HG03342 (cell line): ENCODE measurements around the gene GPR42.

Source experiments
- ATAC-seq: cut with Tn5 transposase; IDR thresholded peaks from one replicate; pipeline ENCODE4 v1.9.1; 2021; ENCODE audit warnings: mild to moderate bottlenecking, moderate library complexity; ENCODE audit not compliant: unreplicated experiment

Gene GPR42, protein sequence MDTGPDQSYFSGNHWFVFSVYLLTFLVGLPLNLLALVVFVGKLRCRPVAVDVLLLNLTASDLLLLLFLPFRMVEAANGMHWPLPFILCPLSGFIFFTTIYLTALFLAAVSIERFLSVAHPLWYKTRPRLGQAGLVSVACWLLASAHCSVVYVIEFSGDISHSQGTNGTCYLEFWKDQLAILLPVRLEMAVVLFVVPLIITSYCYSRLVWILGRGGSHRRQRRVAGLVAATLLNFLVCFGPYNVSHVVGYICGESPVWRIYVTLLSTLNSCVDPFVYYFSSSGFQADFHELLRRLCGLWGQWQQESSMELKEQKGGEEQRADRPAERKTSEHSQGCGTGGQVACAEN

DNA sequence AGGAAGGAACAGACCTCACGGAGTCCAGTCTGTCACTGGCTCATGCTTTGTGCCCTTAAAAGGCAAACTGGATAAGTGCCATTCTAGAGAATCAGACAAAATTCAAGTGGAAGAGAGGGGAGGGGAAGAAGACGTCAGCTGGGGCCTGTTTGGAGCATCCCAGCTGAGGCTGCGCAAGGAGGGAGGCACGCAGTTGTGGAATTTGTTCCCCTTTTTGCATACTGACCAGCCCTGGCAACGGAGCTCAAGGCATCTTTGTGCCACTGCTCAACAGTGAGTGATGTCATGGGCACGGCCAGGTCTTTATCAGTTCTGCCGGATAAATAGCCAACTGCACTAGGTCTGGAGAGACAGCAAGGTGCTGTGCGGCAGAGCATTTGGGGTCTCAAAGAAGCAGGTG lies at the start of gene GPR42:
GPR42 (plus strand) TSS at position 347 of the 400 bp plus-strand sequence. CDS start 292 bp downstream, outside the sequence.
- ATAC-seq: no peak

DNA sequence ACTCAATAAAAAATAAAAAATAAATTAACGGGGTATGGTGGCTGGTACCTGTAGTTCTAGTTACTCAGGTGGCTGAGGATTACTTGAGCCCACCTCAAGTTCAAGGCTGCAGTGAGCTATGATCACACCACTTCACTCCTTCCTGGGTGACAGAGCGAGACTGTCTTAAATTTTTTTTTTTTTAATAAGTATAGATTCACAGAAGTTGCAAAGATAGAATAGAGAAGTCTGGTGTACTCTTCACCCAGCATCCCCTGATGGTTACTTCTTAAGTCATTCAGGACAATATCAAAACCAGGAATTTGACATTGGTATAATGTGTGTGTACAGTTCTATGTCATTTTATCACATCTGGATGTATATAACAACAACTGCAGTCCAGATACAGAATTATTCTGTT lies 49.6 kb upstream of the GPR42 start:
- no peak for ATAC-seq

DNA sequence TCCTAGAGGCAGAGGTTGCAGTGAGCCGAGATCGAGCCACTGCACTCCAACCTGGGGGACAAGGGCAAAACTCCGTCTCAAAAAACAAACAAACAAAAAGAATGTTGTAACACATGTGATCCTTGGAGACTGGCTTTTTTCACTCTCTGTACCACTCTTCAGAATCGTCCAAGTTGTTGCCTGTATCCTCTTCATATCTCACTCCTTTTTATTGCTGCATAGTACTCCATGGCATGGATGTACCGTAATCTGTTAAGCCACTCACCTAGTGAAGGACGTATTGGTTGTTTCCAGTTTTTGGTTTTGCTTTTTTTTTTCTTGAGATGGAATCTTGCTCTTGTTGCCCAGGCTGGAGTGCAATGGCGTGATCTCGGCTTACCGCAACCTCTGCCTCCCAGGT lies 48.9 kb upstream of the GPR42 start:
- ATAC-seq: no peak

- no peak for ATAC-seq
These were observed 43.2 kb upstream of the GPR42 start for GRCh38 chr19:35327642-35328041.

- ATAC-seq: no peak
These were observed 42.0 kb upstream of the GPR42 start, which contains the start of gene CD22 for GRCh38 chr19:35328851-35329285. CD22 (plus strand) TSS chr19:35329187; CDS start chr19:35332041, 2,854 bp downstream.

- ATAC-seq: no peak
These were observed 41.5 kb upstream of the GPR42 start for GRCh38 chr19:35329323-35329722.

DNA sequence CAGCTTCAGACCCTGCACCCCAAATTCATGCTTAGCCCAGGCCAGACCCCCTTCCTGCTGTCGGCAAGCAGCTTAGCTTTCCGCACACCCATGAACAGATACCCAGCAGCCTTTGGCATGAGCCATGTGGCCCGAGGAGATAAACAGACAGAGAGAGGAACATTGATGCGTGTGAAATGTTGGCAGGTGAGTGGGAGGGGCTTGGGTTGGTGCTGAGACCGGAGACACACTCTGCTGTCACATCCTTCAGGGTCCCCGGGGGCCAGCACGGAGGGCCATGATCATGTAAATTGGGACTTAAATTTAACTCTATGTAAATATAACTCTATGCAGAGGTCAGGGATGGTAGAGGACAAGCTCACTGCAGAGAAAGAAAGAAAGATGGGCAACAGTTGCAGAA lies 40.4 kb upstream of the GPR42 start:
- ATAC-seq: peak; percentile 47

DNA sequence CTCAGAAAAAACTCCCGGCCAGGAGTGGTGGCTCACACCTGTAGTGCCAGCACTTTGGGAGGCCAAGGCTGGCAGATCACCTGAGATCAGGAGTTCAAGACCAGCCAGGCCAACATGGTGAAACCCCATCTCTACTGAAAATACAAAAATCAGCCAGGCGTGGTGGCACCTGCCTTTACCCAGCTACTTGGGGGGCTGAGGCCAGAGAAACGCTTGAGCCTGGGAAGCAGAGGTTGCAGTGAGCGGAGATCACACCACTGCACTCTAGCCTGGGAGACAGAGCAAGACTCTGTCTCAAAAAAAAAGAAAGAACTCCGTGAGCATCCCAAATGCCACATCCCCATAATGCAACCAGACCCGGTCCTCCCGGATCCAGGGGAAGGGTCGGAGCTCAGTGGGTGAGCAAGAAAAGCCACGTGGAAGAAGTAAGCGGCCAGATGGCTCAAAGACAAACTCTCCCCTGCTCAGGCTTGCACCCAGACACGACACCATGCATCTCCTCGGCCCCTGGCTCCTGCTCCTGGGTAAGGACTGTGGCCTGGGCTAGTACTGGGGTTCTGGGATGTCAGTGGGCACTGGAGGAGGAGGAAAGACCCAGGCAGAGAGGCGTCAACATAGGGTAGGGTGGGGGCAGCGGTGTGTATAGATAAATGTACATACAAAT lies 39.2 kb upstream of the GPR42 start:
- no peak for ATAC-seq

DNA sequence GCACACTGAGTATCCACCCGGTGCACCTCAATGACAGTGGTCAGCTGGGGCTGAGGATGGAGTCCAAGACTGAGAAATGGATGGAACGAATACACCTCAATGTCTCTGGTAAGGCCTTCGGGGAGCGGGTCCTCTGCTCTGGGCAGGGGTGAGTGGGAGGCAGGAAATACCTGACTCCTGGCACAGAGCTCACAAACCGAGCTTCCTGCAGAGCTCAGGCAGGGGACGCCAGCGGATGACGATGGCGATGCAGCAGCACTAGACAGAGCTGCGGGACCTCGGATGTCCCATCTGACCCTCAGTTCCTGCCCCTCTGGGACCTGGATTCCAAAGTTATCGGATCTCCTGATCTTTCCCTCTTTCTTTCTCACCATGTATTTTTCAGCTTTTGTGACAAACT lies 38.1 kb upstream of the GPR42 start:
- no peak for ATAC-seq

DNA sequence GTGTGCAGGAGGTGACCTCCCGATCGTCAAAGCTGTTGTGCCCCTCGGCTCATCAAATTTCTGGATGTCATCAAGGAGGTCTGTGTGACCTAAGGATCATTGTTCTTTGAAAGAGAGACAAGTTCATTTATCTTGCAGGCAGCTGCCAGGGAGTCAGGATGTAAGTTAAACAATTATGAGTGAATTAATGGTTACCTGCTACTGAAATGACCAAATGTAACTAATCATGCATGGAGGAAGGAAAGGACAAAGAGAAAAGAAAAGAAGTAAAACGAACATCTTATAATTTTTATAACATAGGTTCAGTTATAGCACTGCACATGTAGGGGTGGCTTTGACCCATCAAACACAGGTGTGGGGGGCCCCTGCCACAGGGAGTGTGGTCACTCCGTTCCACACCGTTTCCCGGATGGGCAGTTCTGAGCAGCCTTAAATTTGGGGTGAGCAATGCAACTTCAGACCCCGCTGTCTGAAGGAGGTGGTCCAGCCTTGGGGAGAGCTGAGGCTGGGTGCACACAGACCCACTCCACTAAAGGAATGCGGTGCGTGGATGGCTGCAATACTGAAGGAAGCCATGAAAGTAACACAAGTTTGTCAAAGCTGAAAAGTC lies 36.6 kb upstream of the GPR42 start:
- ATAC-seq: no peak

DNA sequence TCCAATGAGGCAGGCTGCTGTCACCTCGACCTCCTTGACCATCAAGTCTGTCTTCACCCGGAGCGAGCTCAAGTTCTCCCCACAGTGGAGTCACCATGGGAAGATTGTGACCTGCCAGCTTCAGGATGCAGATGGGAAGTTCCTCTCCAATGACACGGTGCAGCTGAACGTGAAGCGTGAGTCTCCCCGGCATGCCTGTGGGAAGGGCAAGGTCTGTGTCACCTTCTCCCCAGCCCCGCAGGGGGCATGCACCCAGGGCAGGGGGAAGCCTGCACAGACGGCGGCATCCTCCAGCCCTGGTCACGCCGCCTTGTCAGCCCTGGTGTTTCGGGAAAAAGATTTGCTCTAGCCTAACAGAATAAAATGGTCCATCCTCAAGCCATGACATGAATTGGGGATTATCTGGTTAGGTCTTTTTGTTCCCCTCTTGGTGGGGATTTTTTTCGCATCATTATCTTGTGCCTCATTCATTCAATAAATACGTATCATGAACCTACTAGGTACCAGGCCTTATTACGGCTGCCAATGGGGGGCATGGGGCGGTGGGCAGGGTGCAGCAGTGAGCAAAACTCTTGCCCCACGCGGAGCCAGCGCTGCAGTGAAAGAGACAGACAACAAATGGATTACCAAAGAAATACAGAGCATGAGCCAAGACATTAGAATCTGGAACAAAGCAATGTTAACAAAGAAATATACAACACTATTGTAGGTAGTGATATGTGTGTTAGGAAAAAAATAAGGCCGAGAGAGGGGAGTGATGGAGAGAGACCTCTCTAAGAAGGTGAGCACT lies 34.5 kb upstream of the GPR42 start:
- ATAC-seq: no peak

DNA sequence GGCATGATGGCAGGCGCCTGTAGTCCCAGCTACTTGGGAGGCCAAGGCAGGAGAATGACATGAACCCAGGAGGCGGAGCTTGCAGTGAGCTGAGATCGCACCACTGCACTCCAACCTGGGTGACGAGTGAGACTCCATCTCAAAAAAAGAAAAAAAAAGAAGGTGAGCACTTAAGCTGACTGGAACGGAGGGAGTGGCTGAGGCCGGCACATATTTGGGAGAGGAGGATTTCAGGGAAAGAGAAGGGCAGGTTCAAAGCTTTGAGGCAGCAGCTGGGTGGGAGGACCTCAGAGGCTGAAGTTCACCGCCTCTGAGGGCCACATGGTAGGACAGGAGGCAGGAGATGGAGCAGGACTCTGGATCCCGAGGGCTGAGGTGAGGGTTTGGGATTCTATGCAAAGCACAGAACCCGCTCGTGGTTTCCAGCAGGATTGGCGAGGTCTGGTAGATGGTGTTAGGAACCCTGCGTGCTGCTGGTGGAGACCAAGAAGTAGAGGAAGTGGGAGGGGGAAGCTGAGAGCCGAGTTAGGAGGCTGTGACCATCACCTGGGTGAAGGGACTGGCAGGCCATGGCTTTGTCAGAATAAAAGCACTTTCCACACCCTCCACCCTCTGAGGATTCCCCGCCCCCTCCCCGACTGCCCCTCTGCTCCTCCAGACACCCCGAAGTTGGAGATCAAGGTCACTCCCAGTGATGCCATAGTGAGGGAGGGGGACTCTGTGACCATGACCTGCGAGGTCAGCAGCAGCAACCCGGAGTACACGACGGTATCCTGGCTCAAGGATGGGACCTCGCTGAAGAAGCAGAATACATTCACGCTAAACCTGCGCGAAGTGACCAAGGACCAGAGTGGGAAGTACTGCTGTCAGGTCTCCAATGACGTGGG lies 33.5 kb upstream of the GPR42 start:
- ATAC-seq: no peak

- ATAC-seq: no peak
These were observed 32.9 kb upstream of the GPR42 start for GRCh38 chr19:35337984-35338296.

- ATAC-seq: no peak
These were observed 30.4 kb upstream of the GPR42 start for GRCh38 chr19:35340431-35340830.

GRCh38 chr19:35341006-35341405 lies 29.9 kb upstream of the GPR42 start:
- no peak for ATAC-seq

DNA sequence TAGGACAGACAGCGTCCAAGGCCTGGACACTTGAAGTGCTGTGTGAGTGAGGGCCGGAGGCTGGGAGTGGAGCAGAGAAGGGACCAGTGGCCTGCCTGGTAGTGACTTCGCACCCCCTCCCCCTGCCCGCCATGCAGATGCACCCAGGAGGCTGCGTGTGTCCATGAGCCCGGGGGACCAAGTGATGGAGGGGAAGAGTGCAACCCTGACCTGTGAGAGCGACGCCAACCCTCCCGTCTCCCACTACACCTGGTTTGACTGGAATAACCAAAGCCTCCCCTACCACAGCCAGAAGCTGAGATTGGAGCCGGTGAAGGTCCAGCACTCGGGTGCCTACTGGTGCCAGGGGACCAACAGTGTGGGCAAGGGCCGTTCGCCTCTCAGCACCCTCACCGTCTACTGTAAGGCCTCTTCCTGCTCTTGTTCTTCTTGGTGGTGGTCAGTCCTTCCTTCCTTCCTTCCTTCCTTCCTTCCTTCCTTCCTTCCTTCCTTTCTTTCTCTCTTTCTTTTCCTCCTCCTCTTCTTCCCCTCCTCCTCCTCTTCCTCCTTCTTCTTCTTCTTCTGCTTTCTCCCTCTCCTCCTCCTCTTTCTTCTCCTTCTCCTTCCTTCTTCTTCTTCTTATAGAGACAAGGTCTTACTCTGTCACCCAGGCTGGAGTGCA lies 29.2 kb upstream of the GPR42 start:
- no peak for ATAC-seq

DNA sequence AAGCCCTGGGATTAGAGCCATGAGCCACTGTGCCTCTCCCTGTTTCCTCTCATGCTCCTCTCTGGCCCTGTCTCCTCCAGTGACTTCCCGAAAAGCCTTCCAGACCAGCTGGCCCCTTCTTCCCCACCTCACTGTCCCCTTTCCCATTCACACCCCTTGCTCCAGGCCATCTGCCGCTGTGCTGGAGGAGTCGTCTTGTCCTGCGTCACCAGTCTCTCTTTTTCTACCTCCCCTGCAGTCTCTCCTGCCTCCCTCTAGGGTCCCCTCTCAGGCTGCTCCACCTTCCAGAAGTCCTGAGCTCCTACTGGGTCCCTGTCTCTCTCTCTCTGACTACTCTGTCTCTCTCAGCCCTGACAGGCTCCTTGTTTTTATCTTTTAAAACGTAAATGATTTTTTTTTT lies 28.4 kb upstream of the GPR42 start:
- ATAC-seq: no peak

DNA sequence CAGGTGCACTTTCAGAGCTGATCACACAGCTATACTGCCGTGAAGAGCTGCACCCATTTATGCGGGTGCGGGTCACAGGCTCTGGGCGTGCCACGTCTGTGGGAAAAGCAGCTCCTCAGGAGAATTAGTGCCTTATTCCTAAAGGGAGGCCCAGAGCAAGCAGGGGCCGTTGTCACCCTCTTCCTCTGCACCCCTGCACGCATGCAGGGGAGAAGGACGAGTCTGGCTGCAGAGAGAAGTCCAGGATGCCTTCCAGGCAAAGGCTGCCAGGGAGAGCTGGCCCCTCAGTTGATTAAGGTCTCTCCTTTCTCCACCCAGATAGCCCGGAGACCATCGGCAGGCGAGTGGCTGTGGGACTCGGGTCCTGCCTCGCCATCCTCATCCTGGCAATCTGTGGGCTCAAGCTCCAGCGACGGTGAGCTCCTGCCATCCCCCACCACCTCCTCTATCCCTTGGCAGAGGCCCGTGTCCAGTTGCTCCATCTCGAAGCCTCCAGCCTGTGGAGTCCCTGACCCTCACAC lies 26.3 kb upstream of the GPR42 start:
- no peak for ATAC-seq

DNA sequence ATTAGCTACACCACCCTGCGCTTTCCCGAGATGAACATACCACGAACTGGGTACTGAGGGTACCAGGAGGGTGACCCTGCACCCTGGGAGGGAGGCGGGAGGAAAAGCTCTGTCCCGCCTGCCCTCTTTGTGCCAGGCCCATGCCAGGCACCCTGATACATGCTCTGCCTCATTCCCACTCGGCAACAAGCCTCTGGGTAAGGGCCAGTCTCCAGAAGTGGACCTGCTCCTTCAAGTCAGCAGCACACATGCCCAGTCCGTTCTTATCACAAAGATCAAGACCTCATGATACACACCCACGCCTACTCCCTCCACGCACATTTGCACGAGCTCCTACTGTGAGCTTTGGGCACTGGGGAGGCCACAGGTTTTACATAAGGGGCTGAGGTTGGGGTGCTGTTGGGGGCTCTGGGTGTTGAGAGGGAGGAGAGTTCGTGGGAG lies 25.2 kb upstream of the GPR42 start:
- no peak for ATAC-seq
